Forelimb muscle (tissue), 1 donor: ENCODE results near the gene C2CD2. TPM values are rescaled to one million over a fixed set of nuclear protein-coding genes. Genes with fewer than 3 reads are reported as not detected.
"Not testable (repeated sequence)": the region's sequence is repeated elsewhere in the genome, so short reads cannot be mapped to it uniquely, and the experiment has no call there.

Experiments
- DNase-seq: peaks from one replicate; pipeline ENCODE4 v3.0.0-alpha.2; 2013; ENCODE audit warnings: low read depth
- polyA plus RNA-seq: library from polyadenylated mRNA; unstranded; fragments of 120-200 nt; gene quantifications from one replicate; pipeline ENCODE4 v1.2.1, GENCODE V29; 2013; ENCODE audit not compliant: insufficient read length

C2CD2 gene
- polyA plus RNA-seq, 1 donor = 9.6 TPM

DNA sequence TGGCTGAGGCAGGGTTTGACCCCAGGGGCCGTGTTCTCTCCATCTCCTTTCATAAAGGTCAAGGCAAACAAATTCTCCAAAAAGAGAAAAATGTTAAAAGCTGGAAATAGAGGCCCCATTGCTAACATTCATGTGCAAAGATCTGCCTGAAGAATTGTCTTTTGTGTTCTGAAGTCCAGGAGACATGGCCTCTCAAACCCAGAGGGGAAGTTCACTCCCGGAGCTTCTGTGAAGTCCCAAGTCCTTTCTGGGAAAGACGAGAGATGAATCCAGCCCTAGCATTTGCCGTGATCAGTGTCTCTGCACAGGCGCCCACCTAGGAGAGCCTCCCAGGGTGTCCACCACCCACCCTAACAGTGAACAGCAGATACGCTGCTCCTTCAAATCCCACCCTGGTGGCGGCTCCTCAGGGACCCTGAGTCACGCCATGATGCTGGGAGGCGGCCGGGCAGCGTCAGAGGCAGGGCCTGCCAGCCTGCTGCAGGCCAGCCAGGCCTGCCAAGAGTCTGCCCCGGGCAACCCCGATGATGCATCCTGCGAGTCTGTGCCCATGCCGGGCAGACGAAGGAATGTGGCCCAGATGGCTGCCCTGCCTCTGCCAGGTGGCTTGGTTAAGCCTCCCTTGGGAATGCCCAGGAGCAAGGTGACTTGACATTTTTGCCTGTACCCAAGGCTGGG lies 5.2 kb upstream of the C2CD2 start:
- DNase-seq = no peak

DNA sequence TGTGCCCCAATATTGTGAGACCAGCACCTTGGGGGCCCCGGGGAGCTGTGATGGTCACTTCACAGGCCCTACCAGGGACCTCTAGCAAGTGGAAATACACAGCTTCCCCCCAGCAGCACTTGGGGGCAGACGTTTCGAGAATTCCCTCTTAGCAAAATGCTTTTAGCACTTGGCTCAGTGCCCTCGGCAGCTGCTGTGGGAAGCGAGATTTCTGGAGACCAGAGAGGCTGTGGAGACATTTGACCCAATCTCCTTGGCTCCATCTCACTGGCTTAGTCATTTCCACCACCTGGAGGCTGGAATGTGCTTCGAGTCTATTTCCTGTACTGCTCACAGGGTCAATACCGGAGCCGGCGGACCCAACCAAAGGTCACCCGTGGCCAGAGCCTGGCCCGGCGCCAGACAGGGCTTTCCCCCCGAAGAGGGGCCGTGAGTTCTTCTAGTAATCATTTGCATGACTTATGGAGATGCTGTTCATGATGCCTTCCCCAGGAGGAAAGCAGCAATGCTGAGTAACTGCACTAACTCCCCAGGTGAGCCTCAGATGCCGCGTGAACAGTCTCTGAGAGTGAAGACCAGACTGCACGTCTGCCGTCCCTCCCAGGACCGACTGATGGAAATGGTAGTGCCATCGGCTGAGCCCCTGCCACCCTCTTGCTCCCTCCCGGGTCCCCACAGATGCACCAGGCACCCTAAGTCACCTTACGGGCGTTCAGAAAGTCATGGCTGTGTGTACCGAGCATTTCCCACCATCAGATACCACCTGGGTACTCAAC lies 4.4 kb upstream of the C2CD2 start:
- DNase-seq = peak; percentile 78

DNA sequence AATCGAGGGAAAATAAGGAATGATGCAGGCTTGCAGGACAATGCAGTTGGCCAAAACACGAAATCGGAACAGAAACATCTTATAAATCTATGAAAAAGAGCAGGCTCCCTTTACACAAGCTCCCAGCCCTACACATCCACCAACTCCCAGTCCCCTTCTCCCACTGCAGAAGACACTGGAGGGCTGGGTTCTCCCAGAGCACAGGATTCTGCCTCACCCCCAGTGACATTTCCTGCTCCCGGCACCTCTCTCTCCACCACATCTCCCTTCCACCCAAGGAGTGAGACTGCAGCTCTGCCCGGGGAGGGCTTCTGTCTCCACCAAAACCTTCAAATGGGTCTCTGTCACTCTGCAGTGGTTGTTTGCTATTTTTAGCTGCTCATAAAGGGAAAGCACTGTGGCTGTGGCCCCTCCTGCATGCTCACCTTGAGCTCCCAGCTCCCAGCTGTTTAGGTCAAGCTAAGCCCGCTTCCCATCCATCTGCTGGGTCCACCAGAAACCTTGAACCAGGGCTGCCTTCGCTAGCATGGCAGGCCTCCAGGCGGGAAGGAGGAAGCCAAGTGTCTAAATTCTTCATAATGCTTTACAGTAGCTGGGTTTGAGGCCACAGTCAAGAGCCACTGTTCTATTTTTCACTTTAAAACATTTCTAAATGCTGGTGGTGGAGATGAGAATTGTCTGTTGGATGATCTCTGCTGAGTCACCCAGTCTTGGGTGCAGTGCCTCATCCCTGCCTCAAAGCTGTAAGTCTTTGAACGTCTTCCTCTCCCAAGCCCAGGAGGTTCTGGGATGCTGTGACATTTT lies 3.3 kb upstream of the C2CD2 start:
- no peak for DNase-seq

DNA sequence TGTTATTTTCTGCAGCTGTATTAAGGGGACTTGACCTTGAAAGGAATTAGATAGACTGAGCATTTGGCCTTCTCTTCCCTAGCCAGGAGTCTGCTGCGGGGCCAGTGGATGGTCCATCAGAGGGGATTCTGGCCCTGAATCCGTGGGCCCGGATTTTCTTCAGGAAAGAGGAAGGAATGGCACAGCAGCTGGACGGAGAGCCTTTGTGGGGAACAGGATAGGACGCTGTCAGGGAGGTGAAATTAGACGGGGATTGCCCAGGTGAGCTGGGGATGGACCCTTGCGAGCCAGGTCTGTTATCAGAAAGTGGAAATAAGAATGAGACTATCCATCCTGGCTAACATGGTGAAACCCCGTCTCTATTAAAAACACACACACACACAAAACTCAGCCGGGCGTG lies 1.7 kb upstream of the C2CD2 start:
- DNase-seq = no peak

DNA sequence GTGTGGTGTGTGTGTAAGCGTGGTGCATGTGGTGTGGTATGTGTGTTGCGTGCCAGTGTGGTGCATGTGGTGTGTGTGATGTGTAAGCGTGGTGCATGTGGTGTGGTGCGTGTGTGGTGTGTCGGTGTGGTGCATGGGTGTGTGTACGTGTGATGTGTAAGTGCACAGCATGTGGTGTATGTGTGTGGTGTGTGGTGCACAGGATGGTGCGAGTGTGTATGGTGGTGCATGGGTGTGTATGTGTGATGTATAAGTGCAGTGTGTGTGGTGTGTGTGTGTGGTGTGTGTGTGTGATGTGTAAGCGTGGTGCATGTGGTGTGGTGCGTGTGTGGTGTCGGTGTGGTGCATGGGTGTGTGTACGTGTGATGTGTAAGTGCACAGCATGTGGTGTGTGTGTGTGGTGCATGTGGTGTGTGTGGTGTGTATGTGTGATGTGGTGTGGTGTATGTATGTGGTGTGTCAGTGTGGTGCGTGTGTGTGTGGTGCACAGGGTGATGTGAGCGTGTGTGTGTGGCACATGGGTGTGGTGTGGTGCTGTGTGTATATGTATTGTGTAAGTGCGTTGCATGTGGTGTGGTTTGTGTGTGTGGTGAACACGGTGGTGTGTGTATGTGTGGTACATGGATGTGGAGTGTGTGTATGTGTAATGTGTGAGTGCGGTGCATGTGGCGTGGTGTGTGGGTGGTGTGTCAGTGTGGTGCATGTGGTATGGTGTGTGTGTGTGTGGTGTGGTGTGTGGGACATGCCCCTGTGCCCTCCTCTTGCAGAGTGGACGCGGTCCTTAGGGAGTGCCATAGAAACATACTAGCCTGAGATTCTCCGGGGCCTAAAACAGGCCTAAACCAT lies 1.1 kb upstream of the C2CD2 start:
- no peak for DNase-seq

DNA sequence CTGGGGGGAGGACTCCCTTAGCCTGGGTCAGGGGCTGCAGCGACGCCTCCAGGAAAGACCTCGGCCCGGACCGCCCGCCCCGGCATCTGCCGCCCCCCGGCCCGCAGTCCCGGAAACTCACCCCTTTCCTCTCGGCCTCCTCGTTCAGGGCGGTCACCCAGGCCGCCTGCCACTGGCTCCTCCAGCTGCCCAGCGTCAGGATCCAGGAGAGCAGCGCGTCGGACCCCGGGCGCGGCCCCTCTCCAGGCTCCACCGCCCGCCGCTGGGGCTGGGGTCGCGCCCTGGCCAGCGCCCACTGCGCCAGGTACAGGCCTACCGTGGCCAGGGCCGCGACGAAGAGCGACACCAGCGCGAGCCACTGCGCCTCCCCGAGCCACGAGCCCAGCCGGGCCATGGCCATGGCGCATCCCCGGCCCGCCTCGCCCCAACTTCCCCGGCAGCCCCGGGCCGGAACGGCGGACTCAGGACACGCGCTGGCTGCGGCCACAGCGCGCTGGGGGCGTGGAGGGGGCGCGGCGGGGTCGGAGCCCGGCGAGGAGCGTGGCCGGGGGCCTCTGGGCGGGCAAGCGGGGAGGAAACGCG lies 478 bp downstream of the C2CD2 start:
- no peak for DNase-seq

DNA sequence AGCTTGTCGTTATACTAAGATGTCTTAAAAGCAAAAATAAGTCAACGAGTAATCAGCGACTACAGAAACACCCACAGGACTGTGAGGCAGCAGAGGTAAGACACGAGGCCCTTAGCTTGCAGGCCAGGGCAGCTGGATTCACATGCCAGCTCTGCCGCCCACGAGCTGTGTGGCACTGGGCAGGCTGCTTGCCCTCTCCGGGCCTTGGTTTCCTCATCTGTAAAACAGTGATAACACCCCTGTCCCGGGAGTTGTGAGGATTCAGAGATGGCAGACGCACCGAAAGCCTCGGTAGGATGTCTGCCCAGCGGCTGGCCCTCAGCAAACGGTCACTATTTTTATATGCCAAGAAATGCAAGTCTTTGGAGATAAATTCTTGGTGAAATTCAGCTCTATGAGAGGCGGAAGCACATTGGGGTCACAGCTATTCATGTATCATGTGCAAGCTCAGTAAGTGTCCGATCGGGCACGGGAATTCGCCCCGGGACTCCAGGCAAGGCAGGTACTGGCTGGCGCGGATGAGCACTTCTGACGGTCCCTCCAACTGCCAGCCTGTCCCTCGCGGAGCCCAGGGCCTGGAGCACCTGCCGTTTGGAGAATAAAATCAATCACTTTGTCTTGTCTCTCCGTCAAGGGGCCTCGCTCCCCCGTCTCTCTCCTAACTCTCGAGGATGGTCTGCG lies 1.1 kb downstream of the C2CD2 start:
- no peak for DNase-seq

DNA sequence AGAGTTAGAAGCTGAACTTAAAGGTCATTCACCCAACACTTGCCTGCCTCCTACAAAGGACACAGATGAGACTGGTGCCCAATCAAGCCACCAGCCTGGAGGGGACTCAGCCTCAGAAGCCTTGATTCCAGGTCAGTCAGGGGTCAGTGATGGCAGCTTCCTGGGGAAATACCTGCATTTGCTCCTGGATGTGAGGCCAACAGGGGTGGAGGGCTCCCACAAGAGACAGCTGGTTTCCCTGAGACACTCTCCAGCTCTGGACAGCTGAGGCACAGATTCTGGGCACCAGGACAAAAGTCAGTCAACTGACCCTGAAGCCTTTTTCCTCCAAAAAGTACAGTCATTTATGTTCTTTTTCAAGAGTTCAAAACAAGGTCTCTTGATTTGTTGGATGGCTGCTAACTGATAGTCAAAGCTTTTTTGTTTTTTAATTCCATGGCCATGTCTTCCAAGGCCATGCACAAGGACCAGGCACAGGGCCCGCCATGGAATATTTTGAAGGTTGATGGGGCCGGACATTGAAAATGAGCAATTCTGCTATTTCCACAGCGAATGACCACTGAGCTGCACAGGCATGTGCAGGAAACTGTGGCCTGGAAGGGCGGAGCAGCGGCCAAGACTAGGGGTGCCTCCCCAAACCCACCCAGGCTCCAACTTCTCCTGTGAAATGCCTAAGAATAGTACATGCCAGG lies 1.8 kb downstream of the C2CD2 start:
- no peak for DNase-seq

DNA sequence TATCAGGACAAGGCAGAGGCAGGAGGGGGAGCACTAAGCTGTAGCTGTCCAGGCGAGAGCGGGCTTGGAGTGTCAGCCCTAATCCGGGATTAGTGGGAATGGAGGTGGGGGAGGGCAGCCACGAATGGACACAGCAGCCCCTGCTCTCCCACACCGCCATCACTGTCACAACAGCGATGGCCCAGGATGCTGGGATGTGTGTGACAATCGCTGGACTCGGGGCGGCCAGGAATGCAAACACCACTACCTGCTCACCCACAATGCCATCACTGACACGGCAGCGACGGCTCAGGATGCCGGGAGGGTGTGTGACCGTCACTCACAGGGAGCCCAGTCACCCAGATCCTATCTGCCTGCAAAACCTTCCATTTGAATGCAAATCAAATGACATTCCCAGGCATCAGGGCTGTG lies 2.9 kb downstream of the C2CD2 start:
- DNase-seq = no peak

DNA sequence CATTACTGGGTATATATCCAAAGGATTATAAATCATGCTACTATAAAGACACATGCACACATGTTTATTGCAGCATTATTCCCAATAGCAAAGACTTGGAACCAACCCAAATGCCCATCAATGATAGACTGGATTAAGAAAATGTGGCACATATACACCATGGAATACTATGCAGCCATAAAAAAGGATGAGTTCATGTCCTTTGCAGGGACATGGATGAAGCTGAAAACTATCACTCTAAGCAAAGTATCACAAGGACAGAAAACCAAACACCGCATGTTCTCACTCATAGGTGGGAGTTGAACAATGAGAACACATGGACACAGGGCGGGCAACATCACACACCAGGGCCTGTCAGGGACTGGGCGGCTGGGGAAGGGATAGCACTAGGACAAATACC lies 4.2 kb downstream of the C2CD2 start:
- not testable (repeated sequence) for DNase-seq

DNA sequence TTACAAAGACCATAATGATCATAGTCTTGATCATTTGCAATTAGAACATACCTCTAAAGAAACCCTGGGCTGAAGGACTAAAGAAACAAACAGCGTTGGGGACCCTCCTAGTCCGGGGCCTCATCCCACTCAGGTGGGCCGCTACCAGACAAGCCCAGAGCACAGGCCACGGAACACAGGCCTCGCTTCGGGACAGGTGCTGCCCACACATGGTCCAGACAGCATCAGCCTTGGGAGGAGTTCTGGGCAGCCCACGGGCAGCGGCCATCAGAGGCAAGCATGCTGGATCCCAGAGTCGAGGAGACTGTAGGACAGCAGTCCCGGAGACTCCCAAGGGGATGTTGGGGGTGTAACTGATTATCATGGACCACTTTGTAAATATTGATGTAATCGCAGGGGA lies 4.9 kb downstream of the C2CD2 start:
- DNase-seq = no peak

DNA sequence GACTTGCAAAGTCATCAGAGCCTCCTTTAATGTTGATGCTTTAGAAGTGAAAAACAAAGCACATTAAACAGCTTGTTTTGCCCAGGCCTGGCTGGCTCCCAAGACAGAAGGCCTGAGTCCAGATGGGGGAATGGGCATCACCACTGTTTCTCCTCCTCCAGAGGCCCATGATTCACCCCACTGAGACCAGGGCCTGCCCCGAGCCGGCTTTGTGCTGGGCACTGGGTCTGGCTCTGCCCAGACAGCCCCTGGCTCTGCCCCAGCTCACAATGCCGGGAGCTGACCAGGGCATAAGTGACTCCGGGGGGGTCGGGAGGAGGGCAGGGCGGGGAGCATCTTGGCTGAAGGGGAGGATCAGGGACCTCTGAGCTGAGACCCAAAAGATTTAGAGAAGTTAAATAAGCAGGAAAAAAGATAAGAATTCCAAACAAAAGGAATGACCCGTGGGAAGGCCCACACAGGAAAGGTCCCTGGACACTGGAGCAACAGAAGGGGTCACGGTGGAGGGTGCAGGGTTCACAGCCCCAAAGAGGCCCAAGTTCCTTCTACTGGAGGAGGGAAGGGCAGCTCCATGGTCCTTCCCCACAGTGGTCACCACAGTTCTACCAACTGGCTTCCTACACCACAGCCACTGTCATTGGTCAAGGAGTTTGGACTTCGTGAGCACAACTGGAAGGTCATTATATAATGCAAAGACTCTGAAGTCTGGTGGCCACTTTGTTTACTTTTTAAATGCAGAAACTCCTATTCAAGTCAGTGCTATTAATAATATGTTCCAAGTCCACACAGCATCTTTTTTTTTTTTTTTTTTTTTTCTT lies 5.5 kb downstream of the C2CD2 start:
- no peak for DNase-seq

DNA sequence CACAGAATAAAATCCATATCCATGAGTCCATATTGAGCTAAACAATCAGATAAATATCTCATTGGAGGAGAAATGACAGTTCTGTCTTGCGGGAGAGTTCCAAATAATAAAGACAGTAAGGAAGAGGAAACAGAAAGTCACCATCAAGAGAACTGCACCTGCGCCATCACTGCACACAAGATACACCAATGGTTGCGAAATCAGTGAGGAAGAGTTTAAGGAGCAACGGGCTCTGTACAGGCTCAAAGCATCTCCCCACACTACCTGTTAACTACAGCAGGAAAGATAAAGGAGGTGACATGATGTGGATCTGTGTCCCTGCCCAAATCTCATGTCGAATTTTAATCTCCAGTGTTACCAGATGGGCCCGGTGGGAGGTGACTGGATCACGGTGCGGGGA lies 7.8 kb downstream of the C2CD2 start:
- DNase-seq = no peak

DNA sequence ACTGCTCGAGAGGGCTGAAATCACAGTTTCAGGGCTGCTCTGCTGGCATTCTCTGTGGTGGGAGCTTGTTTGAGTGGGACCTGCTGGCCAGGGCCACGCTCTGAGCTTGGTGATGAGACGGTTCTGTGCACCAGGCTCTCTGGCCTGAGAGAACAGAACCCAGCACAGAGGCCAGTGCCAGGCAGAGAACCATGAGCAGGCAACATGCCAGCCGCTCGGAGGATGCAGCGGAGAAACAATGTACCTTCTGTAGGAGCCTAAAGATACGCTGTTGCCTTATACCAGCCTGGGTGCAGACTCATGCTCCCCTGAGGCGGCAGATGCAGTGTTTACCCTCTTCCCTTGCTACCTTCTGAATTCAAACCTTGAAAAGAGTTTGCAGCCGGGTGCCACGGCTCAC lies 10.0 kb downstream of the C2CD2 start:
- no peak for DNase-seq

DNA sequence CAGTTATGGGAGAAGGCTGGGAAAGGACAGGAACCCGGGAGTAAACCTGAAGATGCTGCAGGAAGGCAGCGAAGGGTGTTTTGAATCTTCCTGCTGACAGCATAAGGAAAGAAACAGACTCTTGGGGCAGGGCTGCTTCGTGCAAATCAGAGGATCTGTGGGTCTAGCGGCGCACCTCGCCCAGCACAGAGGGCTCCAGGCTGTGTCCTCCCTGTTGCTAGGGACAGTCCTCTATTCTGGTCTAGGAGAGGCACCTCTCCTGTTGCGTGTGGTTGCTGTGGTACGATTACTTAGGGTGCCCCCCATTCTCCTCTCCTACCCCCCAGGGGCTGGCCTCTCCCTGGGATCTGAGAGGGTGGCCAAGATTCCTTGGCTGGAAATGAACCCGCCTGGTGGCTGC lies 11.4 kb downstream of the C2CD2 start:
- no peak for DNase-seq

DNA sequence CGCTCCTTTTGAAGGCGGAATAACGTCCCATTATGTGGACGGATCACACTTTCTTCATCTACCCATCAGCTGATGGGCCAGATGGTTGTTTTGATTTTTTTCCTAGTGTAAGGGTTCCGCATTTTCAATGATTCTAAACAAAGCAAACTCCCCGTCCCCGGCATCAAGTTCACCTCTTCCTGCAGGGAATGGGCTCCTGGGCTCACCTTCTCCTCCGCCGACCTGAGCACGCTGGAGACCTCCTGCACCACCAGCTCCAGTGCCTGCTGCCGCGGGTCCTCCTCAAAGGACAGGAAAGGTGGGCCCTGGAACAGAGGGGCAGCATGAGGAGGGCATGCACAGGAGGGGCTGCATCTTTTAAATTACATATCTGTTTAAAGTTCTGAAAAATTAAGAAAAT lies 11.9 kb downstream of the C2CD2 start:
- DNase-seq = no peak

DNA sequence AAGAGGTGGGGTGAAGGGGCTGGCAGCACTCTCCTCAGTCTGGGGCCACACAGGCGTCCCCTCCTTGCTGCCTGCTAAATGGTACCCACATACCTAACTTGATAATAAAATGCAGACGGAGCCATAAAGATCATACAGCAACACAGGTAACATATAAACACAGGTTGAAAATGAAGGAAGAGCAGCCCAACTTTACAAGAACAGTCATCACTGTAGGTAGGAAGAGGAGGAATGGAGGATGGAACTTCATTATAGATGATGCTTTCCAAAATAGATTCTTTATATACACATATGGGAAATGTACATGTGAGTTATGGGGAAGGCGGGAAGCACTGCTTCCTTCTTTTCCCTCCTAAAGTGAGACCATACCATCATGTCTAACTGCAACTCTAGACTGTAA lies 13.4 kb downstream of the C2CD2 start:
- DNase-seq = no peak

DNA sequence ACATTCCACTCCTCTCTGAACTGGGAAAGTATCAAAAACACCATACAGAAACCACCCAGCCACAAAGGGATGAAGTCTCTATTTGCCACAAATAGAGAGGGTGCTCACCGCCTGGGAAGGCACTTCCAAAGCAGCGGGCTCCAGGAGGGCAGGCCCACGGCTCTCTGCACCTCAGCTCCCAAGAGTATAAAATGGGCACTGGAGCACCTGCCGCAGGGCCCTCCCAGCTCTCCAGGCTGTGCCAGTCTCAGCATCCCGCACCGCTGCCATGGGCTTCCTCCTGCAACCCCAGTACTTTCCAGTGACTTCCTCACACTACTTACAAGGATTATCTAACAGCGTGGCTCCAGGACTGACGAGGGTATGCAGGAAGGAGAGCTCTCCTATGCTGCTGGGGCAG lies 14.4 kb downstream of the C2CD2 start:
- no peak for DNase-seq
